Smooth muscle cell (in vitro differentiated cells): ENCODE results near the gene SLC22A31. TPM values are rescaled to one million over a fixed set of nuclear protein-coding genes. Genes with fewer than 3 reads are reported as not detected.

Experiments used
- DNase-seq: peaks from one replicate; lab custom pipeline; 2025; ENCODE audit not compliant: unreplicated experiment; lab: John Stamatoyannopoulos, UW
- H2AFZ ChIP-seq: fragments of 200-600 bp; sonication (generic); 2 replicates; pipeline ENCODE4 v1.6.0; 2016; ENCODE audit warnings: antibody characterized with exemption, low read depth, mild to moderate bottlenecking
- H3F3A ChIP-seq: fragments of 200-600 bp; sonication (generic); 2 replicates; pipeline ENCODE4 v1.6.0; 2017; ENCODE audit warnings: antibody characterized with exemption, low read depth
- H3K27ac ChIP-seq: fragments of 200-600 bp; sonication (generic); 2 replicates; pipeline ENCODE4 v1.5.1; 2016; ENCODE audit warnings: low read depth, mild to moderate bottlenecking
- H3K27me3 ChIP-seq: fragments of 200-600 bp; sonication (generic); 2 replicates; pipeline ENCODE4 v1.6.1; 2016; ENCODE audit warnings: low read depth, mild to moderate bottlenecking
- H3K36me3 ChIP-seq: fragments of 200-600 bp; sonication (generic); 2 replicates; pipeline ENCODE4 v1.5.1; 2016; ENCODE audit warnings: low read depth
- H3K4me1 ChIP-seq: fragments of 200-600 bp; sonication (generic); 2 replicates; pipeline ENCODE4 v1.5.1; 2016; ENCODE audit warnings: low read depth
- H3K4me2 ChIP-seq: fragments of 200-600 bp; sonication (generic); 2 replicates; pipeline ENCODE4 v1.6.0; 2016; ENCODE audit warnings: mild to moderate bottlenecking
- H3K4me3 ChIP-seq: fragments of 200-600 bp; sonication (generic); 2 replicates; pipeline ENCODE4 v1.5.1; 2016; ENCODE audit warnings: mild to moderate bottlenecking
- H3K79me2 ChIP-seq: fragments of 200-600 bp; sonication (generic); 2 replicates; pipeline ENCODE4 v1.6.0; 2016; ENCODE audit warnings: low read depth, mild to moderate bottlenecking
- H3K9ac ChIP-seq: fragments of 200-600 bp; sonication (generic); 2 replicates; pipeline ENCODE4 v1.6.0; 2016; ENCODE audit warnings: low read depth
- H3K9me3 ChIP-seq: fragments of 200-600 bp; sonication (generic); replicated peaks from 2 replicates; pipeline ENCODE4 v1.5.1; 2016; ENCODE audit warnings: low read depth
- H4K20me1 ChIP-seq: fragments of 200-600 bp; sonication (generic); 2 replicates; pipeline ENCODE4 v1.6.0; 2016; ENCODE audit warnings: low read depth
- WGBS: methylation state at CpG from one replicate; pipeline ENCODE4 v1.1.7; 2016; ENCODE audit warnings: low lambda C conversion rate; 5-methylcytosine and 5-hydroxymethylcytosine counted together
- polyA plus RNA-seq: library from polyadenylated mRNA; unstranded; fragments of >200 nt; fragmentation: Nextera tagmentation; extraction: Ambion mirVana; gene quantifications from 2 replicates; pipeline ENCODE4 v1.2.1, GENCODE V29; 2016
- total RNA-seq: library from RNA; depleted of rRNA; stranded (reverse); fragments of >200 nt; gene quantifications from 2 replicates; pipeline ENCODE4 v1.2.3, GENCODE V29; 2014
- TF ChIP-seq, protein P1 (sequence below): fragments of 200-600 bp; sonication (generic); IDR thresholded peaks from 2 replicates; pipeline ENCODE4 v1.5.1; 2017; ENCODE audit warnings: borderline replicate concordance, mild to moderate bottlenecking, antibody characterized with exemption; ENCODE audit not compliant: insufficient read depth, poor library complexity, severe bottlenecking

The SLC22A31 gene
- total and polyA plus RNA-seq, 2 experiments from 2014 or later: 0.43 TPM; not detected in 1

DNA sequence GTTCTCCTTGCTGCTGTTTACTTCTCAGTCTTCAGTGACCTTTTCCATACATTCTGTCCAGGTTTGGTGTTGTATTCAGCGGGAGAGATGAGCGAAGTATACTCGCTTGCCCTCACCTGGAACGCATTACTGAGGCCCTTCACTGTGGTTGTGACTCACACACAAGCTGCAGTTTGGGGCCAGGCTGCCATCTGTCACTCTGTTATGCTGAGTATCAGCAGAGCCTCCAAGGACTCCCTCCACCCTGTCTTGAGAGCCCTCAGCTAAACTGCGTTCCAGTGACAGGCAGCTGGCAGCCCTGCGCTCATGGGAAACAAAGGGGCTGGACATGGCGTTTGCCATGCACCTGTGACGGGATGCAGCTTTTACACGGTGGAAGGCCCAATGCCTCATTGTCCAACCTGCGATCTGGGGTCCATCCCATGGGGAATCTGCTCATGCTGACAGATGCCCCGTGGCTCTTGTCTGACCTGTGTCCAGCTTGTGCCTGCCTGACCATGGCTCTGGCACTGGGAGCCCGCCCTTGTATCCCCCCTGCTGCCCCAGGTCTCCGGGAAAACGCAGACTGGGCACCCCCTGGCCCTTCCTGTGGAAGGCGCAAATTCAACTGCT lies 10.7 kb upstream of the SLC22A31 start:
- no peak for DNase-seq
- no peaks in the 10 kb centered on the region for H3K27me3 ChIP-seq

DNA sequence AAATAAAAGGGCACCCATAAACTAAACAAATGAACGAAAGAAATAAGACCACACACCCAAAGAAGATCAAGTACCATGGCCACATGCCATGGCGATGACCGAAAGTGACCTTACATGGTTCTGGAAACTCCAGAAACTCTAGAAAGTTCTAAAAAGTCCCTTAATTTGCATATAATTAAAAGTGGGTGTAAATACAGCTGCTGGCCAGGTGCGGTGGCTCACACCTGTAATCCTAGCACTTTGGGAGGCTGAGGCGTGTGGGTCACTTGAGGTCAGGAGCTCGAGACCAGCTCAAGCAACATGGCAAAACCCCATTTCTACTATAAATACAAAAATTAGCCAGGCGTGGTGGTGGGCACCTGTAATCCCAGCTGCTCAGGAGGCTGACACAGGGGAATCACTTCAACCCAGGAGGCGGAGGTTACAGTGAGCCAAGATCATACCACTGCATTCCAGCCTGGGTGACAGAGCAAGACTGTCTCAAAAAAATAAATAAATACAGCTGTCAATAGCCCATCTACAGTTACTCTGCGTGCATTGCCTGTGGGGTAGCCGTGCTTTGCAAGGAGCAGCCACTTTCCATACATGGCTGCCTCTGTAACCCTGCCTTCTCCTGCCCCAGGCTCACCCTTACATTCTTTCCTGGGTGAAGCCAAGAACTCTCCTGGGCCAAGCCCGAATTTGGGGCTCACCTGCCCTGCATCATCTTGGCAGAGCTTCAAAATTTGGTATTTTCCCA lies 10.0 kb upstream of the SLC22A31 start:
- Histone ChIP-seq H3F3A (no peaks in the 10 kb centered on the region), H4K20me1 (no peaks in the 10 kb centered on the region), H3K4me2 (no peak overlapping the region), H3K27me3 (peaks cover 3% of the 10 kb centered on the region), H3K79me2 (no peaks in the 10 kb centered on the region), H3K9me3 (no peaks in the 10 kb centered on the region), H2AFZ (no peak overlapping the region), H3K9ac (no peak overlapping the region), H3K36me3 (no peaks in the 10 kb centered on the region), H3K4me1 (no peaks in the 10 kb centered on the region), H3K27ac (no peak overlapping the region), H3K4me3 (no peak overlapping the region)
- 81% methylated on average over 11 of the region's 11 CpGs for WGBS
- DNase-seq: no peak
- TF ChIP-seq, protein P1, sequence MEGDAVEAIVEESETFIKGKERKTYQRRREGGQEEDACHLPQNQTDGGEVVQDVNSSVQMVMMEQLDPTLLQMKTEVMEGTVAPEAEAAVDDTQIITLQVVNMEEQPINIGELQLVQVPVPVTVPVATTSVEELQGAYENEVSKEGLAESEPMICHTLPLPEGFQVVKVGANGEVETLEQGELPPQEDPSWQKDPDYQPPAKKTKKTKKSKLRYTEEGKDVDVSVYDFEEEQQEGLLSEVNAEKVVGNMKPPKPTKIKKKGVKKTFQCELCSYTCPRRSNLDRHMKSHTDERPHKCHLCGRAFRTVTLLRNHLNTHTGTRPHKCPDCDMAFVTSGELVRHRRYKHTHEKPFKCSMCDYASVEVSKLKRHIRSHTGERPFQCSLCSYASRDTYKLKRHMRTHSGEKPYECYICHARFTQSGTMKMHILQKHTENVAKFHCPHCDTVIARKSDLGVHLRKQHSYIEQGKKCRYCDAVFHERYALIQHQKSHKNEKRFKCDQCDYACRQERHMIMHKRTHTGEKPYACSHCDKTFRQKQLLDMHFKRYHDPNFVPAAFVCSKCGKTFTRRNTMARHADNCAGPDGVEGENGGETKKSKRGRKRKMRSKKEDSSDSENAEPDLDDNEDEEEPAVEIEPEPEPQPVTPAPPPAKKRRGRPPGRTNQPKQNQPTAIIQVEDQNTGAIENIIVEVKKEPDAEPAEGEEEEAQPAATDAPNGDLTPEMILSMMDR: no peak

More for the DNA sequence above, 10.7 kb upstream of the SLC22A31 start:
- Histone ChIP-seq H3K36me3 (no peaks in the 10 kb centered on the region), H3K9me3 (no peaks in the 10 kb centered on the region), H3K27ac (no peak overlapping the region), H3K4me3 (no peak overlapping the region), H2AFZ (no peak overlapping the region), H3K9ac (no peak overlapping the region), H3K4me2 (no peak overlapping the region), H3F3A (no peaks in the 10 kb centered on the region), H3K4me1 (no peaks in the 10 kb centered on the region), H4K20me1 (no peaks in the 10 kb centered on the region), H3K79me2 (no peaks in the 10 kb centered on the region)
- WGBS: 65% methylated on average over 15 of the region's 15 CpGs
- TF ChIP-seq, protein P1: no peak

DNA sequence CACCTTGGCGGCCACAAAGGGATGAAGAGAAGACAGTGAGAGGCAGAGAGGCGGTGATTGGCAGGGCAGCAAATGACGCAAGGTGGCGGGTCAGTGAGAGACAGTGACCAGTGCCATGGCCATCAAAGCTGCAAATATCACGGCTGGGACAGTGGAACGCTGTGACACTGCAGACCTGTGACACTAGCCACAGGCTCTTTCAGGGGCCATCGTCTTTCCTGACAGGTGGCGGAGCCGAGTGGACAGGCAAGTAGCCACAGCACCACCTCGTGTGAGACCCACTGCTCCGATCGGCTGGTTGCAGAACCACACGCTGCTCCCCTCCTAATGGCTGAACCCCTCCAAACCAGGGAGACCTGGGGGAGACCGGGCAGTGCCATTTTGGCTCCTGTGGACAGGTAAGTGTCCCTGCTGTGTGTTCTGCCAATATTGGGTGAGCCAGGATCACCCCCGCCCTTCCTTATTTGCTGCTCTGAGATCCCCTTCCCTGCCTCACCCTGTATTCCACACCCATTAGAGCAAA lies 9.2 kb upstream of the SLC22A31 start:
- 74% methylated on average over 15 of the region's 15 CpGs for WGBS
- no peaks in the 10 kb centered on the region for H3K9me3 ChIP-seq
- no peaks in the 10 kb centered on the region for H3K4me1 ChIP-seq

More for the DNA sequence above, 9.2 kb upstream of the SLC22A31 start:
- H3K27me3 ChIP-seq: peaks cover 8% of the 10 kb centered on the region
- no peak for DNase-seq
- H3F3A ChIP-seq: no peaks in the 10 kb centered on the region
- TF ChIP-seq, protein P1: no peak
- H3K79me2 ChIP-seq: no peaks in the 10 kb centered on the region
- H2AFZ ChIP-seq: no peak overlapping the region
- no peak overlapping the region for H3K4me3 ChIP-seq
- H4K20me1 ChIP-seq: no peaks in the 10 kb centered on the region
- no peak overlapping the region for H3K4me2 ChIP-seq
- no peak overlapping the region for H3K27ac ChIP-seq
- no peak overlapping the region for H3K9ac ChIP-seq
- H3K36me3 ChIP-seq: no peaks in the 10 kb centered on the region
